Measurements from ENCODE around the gene PWWP2B.

- no peak for TF ChIP-seq SPI1 (IDR thresholded peaks at IDR 0.05; ENCODE audit: low read depth, low read length)
- TF ChIP-seq POLR2A (IDR thresholded peaks at IDR 0.05; ENCODE audit: low read depth, low read length) = no peak
- no peak for TF ChIP-seq TAF1 (IDR thresholded peaks at IDR 0.05; ENCODE audit: low read depth, low read length)
- no peak for TF ChIP-seq POLR2AphosphoS5 (IDR thresholded peaks at IDR 0.05; ENCODE audit: low read depth, low read length)
- no peak for TF ChIP-seq PAX5 (IDR thresholded peaks at IDR 0.05; ENCODE audit: insufficient read depth, low read length, severe bottlenecking)
- TF ChIP-seq POU2F2 (IDR thresholded peaks at IDR 0.05; ENCODE audit: low read depth, low read length) = no peak
Measured at GRCh38 chr10:132458586-132459300, 61.7 kb downstream of the PWWP2B start.

All from GM12891 (cell line).